GM18909 (cell line): Measurements from ENCODE around the gene UNC13A.

Experiments
- ATAC-seq: cut with Tn5 transposase; IDR thresholded peaks from one replicate; pipeline ENCODE4 v1.9.1; 2021; ENCODE audit warnings: mild to moderate bottlenecking; ENCODE audit not compliant: unreplicated experiment, poor library complexity

UNC13A gene

DNA sequence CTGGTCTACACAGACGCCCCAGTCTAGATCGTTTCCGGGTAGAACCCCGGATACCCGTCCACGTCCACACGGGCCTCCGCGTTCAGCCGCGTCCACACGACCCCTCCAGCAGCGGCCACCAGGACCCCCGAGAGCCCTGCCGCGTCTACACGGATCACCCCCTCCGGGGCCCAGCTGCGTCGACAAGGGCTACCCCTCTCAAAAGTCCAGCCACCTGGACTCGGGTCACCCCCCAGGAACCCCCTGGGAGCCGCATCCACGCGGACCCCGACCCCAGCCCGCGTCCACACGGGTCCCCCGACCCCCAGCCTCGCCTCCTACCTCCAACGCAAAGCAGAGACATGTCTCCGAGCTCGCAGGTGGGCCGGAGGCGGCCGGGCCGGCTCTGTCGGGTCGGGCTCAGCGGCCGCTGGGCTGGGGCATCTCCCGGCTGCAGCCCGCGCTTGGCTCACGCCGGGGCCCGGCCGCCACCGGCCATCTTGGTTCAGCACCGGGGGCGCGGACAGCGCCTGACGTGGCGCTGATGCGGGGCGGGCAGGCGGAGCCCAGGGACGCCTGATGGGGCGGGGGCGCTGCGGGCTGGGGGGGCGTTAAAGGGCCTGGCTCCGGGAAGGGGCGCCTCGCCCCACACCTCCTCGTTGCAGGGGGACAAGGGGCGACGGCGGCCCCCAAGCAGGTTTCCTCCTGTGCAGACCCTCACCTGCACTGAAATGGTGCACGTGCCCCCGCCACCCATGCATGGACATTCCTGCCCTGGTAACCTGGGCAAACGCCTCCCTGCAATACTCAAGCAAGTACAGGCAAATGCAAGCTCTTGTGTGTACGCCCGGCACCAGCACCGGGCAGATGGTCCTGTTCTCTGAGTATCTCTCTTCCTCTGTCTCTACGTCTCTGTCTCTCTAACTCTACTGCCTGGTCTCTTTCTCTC lies at the start of gene UNC13A:
Gene UNC13A (minus strand): TSS at position 498 of the 928 bp plus-strand sequence. CDS start 155 bp downstream, at position 343.
- no peak for ATAC-seq

- no peak for ATAC-seq
Observed at GRCh38 chr19:17737690-17738153, 49.6 kb upstream of the UNC13A start.

GRCh38 chr19:17735410-17735809 lies 47.3 kb upstream of the UNC13A start:
- ATAC-seq = no peak

GRCh38 chr19:17734146-17734545 lies 46.0 kb upstream of the UNC13A start:
- ATAC-seq = no peak

GRCh38 chr19:17733127-17733526 lies 45.0 kb upstream of the UNC13A start:
- no peak for ATAC-seq

DNA sequence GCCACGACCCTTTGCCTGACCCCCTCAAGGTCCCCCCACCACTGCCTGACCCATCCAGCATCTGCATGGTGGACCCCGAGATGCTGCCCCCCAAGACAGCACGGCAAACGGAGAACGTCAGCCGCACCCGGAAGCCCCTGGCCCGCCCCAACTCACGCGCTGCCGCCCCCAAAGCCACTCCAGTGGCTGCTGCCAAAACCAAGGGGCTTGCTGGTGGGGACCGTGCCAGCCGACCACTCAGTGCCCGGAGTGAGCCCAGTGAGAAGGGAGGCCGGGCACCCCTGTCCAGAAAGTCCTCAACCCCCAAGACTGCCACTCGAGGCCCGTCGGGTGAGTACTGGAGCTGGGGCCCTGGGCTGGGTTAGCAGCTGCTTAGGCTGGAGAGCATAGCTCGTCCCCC lies 39.7 kb upstream of the UNC13A start:
- ATAC-seq = no peak

GRCh38 chr19:17726964-17727773 lies 39.0 kb upstream of the UNC13A start:
- ATAC-seq = no peak

DNA sequence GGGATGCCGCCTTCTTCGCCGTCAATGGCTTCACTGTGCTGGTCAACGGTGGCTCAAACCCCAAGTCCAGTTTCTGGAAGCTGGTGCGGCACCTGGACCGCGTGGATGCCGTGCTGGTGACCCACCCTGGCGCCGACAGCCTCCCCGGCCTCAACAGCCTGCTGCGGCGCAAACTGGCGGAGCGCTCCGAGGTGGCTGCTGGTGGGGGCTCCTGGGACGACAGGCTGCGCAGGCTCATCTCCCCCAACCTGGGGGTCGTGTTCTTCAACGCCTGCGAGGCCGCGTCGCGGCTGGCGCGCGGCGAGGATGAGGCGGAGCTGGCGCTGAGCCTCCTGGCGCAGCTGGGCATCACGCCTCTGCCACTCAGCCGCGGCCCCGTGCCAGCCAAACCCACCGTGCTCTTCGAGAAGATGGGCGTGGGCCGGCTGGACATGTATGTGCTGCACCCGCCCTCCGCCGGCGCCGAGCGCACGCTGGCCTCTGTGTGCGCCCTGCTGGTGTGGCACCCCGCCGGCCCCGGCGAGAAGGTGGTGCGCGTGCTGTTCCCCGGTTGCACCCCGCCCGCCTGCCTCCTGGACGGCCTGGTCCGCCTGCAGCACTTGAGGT lies 38.1 kb upstream of the UNC13A start:
- ATAC-seq = no peak

DNA sequence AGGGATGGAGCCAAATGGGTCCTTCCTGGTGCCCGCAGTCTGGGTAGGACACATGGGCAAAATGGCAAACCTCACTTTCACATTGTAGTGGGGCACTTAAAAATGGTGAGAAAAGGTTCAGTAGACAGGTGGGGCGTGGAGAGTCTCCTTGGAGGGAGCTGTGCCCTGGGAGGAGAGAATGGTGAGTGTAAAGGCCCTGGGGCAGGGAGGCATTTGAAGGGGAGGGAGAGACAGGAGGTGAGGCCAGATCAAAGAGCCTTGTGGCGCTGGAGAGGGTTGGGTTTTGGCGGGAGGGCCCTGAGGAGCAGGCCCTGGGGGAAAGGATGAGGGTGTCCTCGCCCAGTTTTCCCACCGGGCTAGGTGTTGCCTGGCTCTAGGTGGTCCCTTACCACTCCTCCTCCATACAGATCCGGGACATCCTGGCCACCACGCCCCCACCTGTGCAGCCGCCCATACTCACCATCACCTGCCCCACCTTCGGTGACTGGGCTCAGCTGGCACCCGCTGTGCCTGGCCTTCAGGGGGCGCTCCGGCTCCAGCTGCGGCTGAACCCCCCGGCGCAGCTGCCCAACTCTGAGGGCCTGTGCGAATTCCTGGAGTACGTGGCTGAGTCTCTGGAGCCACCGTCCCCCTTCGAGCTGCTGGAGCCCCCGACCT lies 37.4 kb upstream of the UNC13A start:
- ATAC-seq = no peak

DNA sequence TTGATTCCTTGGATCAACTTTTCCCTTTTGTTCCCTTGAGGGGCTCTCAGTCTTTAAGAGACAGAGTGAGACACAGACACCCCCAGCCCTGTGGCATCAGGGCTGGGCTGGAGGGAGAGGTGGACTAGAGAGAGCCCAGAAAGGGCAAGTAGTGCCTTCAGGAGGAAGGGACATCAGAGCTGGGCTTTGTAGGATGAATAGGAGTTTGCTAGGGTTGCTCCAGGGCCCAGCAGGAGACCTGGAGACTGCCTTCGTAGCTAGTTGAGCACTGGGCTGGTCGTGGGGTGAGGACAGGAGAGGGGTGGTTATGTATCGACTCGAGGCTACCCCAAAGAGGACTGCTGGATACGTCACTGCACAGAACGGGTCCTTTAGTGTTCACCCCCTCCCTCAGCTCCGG lies 36.5 kb upstream of the UNC13A start:
- no peak for ATAC-seq

DNA sequence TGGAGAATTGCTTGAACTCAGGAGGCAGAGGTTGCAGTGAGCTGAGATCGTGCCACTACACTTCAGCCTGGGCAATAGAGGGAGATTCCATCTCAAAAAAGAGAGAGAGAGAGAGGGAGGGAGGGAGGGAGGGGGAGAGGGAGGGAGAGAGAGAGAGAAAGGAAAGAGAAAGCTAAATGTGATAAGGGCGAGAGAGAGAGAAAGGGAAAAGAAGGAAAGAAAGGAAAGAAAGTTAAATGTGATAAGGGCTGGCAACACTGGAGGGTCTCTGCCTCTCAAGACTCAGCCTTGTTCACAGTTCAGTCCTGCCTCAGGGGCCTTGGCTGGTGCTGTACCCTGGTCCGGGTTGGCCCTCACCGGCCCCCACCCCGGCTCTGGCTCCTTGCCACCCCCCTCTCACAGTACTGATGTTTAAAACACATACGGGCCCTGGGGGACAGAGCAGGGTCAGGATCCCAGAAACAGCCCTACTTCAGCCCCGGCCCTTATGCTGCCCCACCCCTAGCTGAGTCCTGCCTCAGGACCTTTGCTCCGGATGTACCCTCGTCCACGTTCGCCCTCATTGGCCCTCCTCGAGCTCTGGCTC lies 34.6 kb upstream of the UNC13A start:
- ATAC-seq = no peak

GRCh38 chr19:17721821-17722220 lies 33.7 kb upstream of the UNC13A start:
- ATAC-seq = no peak

DNA sequence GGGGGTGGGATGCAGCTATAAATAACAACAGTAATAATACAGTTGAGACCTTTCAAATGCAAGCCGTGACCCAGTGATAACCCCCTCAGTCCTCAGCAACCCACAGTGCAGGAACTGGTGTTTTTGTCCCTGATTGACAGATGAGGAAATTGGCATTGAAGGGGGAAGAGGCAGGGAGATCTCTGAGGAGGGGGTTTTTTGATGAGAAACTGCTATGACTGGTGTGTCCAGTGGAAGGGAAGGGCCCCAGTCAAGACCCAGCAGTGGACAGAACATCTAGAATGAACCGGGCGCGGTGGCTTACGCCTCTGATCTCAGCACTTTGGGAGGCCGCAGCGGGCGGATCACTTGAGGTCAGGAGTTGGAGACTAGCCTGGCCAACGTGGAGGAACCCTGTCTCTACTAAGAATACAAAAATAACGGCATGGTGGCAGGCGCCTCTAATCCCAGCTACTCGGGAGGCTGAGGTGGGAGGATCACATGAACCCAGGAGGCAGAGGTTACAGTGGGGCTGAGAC lies 33.0 kb upstream of the UNC13A start:
- no peak for ATAC-seq

DNA sequence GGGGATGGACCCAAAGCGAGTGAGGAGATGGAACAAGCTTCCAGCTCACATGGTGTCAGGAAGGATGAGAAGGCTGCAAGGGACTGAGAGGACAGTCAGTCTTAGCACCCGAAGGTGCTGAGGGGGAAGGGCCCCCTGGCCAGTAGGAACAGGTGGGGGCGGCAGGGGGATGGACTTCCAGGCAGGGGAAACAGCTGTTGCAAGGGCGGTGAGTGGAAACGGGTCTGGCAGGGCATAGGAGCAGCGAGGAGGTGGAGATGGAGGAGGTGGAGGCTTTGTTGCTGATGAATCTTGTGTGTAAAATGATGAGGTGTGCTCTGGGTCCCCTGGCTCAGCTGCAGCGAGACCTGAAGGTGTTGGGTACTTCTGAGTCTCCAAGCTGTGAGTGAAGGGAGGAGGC lies 32.3 kb upstream of the UNC13A start:
- no peak for ATAC-seq

- ATAC-seq = peak; percentile 32
Observed at GRCh38 chr19:17719730-17720400, 31.7 kb upstream of the UNC13A start.

GRCh38 chr19:17718947-17719711 lies 31.0 kb upstream of the UNC13A start, which contains the start of gene MAP1S:
TSS of gene MAP1S (plus strand) at chr19:17719480. CDS start at chr19:17719503, 23 bp downstream.
- peak; percentile 68 for ATAC-seq

DNA sequence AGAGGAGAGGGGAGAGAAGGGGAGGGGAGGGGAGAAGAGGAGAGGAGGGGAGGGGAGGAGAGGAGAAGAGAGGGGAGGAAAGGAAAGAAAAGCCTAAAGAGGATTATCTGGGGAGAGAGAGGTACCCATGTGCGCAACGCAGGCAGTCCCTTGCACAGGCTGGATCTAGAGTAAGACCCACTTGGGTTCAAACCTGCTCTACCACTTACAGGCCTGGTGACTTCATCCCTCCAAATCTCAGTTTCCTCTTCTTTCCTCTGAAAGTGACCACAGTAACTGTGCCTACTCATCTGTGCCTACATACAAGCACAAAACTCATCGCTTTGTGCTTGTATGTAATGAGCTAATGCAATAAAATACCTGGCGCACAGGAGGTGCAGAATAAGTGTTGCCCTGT lies 30.4 kb upstream of the UNC13A start:
- ATAC-seq = no peak

DNA sequence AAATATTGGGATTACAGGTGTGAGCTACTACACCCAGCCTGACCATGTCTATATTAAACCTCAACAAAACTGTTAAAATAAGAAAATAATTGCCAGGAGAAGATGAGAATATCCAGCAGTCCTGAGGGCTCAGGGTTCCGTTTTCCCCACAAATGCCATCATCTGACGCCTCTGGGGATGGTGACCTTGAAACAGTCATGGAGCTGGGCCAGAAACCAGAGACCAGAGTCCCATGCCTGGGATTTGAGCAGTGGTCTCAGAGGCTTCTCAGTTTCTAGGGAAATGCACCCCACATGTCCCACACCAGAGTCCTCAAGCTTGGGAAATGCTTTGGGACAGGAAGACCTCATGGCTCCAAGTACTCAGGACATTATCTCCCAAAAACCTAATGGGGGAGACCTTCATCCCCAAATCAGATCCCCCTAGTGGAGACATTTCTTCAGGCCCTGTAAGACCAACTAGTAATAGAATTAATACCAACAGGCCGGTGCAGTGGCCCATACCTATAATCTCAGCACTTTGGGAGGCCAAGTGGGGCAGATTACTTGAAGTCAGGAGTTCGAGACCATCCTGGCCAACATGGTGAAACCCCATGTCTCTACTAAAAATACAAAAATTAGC lies 28.3 kb upstream of the UNC13A start:
- no peak for ATAC-seq
